Stimulated activated CD4-positive, alpha-beta T cell treated with anti-CD3 and anti-CD28 coated beads, Interleukin-12 subunit alpha, Interleukin-12 subunit beta, amount 100 ng/mL, for 24 hours (primary cell): ENCODE measurements around the gene TXNL1.
"Not testable (repeated sequence)": the region's sequence is repeated elsewhere in the genome, so short reads cannot be mapped to it uniquely, and the experiment has no call there.

Source experiments
- DNase-seq, 2 experiments: peaks; one replicate each; pipeline ENCODE4 v3.0.0-alpha.2; 2020; ENCODE audit warnings: low read depth in 2 of 2

The TXNL1 gene

GRCh38 chr18:56638232-56639103 lies at the start of gene TXNL1:
Gene TXNL1, minus strand, starts transcription at chr18:56638592. Its CDS starts 152 bp downstream, at chr18:56638440.
- peak; percentile 99 to 100 for DNase-seq

- DNase-seq = no peak
Measured at GRCh38 chr18:56684277-56684676, 45.9 kb upstream of the TXNL1 start.

GRCh38 chr18:56678836-56679565 lies 40.6 kb upstream of the TXNL1 start:
- DNase-seq = no peak

- DNase-seq = no peak
Measured at GRCh38 chr18:56676639-56677038, 38.2 kb upstream of the TXNL1 start.

DNA sequence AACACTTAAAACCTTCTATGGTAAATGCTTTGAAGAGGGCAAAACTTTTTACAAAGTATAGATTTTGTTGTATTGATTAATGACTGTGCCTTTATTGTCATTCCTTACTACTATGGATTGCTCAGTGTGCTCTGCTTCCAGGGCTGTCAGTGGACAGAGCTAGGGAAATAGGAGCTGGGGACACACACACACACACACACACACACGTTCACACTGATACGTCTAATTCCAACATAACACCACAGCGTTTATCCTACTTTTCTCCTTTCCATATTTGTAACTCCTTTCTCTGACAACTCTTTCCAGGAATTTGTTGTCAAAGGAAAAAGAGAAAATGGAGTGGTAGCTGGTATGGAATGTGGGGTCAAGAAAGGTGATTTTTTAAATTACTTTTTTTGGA lies 34.6 kb upstream of the TXNL1 start:
- DNase-seq = no peak

DNA sequence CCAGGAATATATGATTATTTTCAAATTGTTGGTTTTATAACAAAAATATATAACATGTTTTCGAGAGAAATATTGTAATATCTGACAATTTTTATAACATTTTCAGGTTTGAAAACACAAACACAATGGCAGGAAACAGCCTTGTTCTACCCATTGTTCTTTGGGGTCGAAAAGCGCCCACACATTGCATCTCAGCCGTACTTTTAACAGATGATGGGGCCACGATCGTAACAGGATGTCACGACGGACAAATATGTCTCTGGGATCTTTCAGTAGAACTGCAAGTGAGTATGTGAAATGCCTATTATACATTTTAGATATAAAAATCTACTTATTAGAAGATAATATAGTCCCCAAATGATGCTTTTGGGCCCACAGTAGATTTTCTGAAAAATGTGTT lies 34.0 kb upstream of the TXNL1 start:
- no peak for DNase-seq

GRCh38 chr18:56662902-56663301 lies 24.5 kb upstream of the TXNL1 start:
- no peak for DNase-seq

- DNase-seq = no peak
Measured at GRCh38 chr18:56662502-56662901, 24.1 kb upstream of the TXNL1 start.

GRCh38 chr18:56662063-56662408 lies 23.6 kb upstream of the TXNL1 start:
- DNase-seq = no peak

GRCh38 chr18:56661360-56662062 lies 23.1 kb upstream of the TXNL1 start:
- DNase-seq = no peak

DNA sequence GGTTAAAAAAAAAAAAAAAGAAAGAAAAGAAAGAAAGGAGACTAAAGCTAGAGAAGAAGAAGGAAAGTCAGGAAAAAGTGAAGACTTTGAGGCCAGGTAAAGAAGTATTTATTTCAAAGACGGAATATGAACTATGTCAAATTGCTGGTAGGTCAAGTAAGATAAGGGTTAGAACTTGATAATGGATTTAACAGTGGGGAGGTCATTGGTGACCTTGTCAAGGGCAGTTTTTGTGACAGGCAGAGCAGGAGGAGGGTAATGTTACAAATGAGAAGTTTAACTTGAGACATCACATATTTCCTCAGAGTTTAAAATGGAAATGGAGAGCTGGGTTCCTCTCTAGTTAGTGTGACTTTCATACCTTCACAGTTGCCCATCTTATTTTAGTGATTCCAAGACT lies 22.3 kb upstream of the TXNL1 start:
- DNase-seq = no peak

DNA sequence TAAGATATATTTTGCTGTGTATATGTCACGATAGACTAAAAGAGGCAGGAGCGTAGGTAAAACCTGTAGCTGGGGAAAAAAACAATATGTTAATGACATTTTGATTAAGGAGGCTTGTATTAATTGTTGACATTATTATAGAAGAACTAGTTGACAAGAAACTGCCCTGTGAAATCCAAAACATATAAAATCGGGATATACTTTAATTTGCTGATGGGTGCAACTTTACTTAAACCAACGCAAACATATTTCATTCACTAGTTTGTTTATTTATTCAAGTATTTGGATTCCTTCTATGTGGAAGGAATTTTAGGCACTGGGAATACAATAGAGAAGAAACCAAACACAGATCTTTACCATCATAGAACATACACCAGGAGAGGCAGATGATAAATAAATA lies 20.7 kb upstream of the TXNL1 start:
- no peak for DNase-seq

- DNase-seq = no peak
Measured at GRCh38 chr18:56658261-56658660, 19.9 kb upstream of the TXNL1 start.

DNA sequence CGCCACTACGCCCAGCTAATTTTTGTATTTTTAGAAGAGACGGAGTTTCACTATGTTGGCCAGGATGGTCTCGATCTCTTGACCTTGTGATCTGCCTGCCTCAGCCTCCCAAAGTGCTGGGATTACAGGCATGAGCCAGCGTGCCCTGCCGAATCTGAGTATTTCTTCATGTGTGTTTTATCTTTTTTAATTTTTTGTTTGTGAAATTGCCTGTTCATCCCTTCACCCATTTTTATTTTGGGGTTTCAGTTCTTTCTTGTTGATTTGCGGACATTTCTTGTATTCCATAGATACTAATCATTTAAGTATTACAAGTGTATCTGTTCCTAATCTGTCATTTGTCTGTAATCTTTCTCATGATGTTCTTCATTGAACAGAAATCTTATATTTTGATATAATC lies 15.9 kb upstream of the TXNL1 start:
- DNase-seq = not testable (repeated sequence)

GRCh38 chr18:56652802-56653201 lies 14.4 kb upstream of the TXNL1 start:
- DNase-seq = no peak

DNA sequence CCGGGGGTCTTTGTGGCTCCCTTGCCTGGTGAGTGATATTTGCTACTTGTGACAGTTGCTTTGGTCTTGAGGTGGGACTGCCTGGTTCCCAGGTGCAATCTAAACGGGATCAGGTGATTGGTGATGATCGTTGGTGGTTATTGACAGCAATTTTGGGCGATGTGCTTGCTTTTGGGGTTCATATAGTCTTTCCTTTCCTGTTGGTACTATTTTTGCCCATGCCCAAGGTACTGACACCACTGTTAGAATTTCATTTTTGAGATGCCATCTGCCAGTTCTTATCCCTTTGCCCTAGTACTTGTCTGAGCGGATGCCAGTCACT lies 13.3 kb upstream of the TXNL1 start:
- DNase-seq = no peak

GRCh38 chr18:56650944-56651770 lies 12.8 kb upstream of the TXNL1 start, which contains the start of gene WDR7:
Gene WDR7, plus strand, starts transcription at chr18:56651359. Its CDS starts 21,157 bp downstream, at chr18:56672516.
- DNase-seq = peak; percentile 91 to 94

DNA sequence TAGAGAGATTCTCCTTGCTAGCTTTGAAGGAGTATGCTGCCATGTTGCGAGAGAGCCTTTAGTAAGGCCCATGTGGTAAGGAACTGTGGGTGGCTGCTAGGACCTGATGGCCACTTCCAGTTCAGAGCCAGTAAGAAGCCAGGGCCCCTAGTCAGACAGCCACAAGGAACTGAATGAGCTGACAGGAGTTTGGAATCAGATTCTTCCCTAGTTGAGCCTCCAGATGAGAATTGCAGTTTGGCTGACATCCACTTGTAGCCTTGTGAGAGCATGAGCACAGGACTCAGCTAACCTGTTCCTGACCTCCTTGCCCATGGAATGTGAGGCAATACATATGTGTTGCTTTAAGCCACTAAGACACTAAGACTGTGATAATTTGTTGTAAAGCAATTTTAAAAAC lies 11.6 kb upstream of the TXNL1 start:
- no peak for DNase-seq

- DNase-seq = no peak
Measured at GRCh38 chr18:56647951-56648893, 9.8 kb upstream of the TXNL1 start.

DNA sequence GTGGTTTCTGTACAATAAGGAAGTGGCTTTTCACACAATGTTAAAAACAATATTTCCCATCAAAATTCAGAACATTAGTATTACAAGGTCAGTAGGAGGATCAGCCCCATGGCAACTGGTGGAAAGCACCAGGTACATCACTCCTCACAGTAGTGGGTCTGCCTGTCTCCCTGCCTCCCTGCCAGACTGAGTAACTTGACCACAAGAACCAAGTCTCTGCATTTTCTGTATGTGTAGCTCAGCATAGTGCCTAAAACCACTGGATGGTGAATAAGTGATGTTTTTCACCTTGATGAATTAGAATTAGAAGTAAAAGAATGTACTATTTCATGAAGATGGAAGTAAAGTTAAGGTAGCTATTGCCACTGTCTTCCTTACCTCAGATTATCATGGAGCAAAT lies 8.7 kb upstream of the TXNL1 start:
- no peak for DNase-seq
